ENCODE measurements around the gene SCNN1G.

- TF ChIP-seq POLR2AphosphoS2 (IDR thresholded peaks at IDR 0.05; ENCODE audit: low read depth, low read length) (no peak), TAF1 (CRISPR knock-in tag; IDR thresholded peaks at IDR 0.05) (no peak), RAD21 (CRISPR knock-in tag; IDR thresholded peaks at IDR 0.05) (no peak), EZH2 (conservative IDR thresholded peaks at IDR 0.05; ENCODE audit: low read depth, low read length) (no peak), XBP1 (CRISPR knock-in tag; IDR thresholded peaks at IDR 0.05) (no peak), PHF8 (CRISPR knock-in tag; IDR thresholded peaks at IDR 0.05) (no peak), ZNF570 (CRISPR knock-in tag; IDR thresholded peaks at IDR 0.05; ENCODE audit: borderline replicate concordance) (no peak), CHD2 (IDR thresholded peaks at IDR 0.05; ENCODE audit: low read depth, low read length) (no peak), PHF20 (CRISPR knock-in tag; IDR thresholded peaks at IDR 0.05) (no peak), ZNF124 (CRISPR knock-in tag; IDR thresholded peaks at IDR 0.05) (no peak), ELF4 (CRISPR knock-in tag; IDR thresholded peaks at IDR 0.05; ENCODE audit: borderline replicate concordance) (no peak), DNMT1 (CRISPR knock-in tag; IDR thresholded peaks at IDR 0.05) (no peak), NR1H2 (CRISPR knock-in tag; IDR thresholded peaks at IDR 0.05; ENCODE audit: borderline replicate concordance, low read depth) (no peak)
Measured at GRCh38 chr16:23172994-23173393, 9.6 kb upstream of the SCNN1G start.

Data from HepG2 (cell line).